K562 (cell line): ENCODE data around the gene C4orf36. TPM values are rescaled to one million over a fixed set of nuclear protein-coding genes. Genes with fewer than 3 reads are reported as not detected.

Experiments used
- ATAC-seq: fragments of 200-7000 bp; cut with Tn5 transposase; 3 replicates; pipeline ENCODE4 v1.9.1; 2020; ENCODE audit warnings: moderate library complexity
- BruUV-seq: library from RNA; stranded (reverse); fragments of 400-500 nt; replicated peaks from 2 replicates; lab custom pipeline; 2021; lab: Mats Ljungman, UMichigan
- CTCF ChIA-PET: fragments of 300-600 bp; formaldehyde crosslinking; extraction: SDS; loops from one replicate; lab custom pipeline; 2021; ENCODE audit warnings: low intra/inter-chr PET ratio; lab: Yijun Ruan, JAX
- POLR2A ChIA-PET: fragments of 300-600, 350-650 bp; sonication (Branson Sonifier 250); formaldehyde crosslinking; extraction: SDS; loops from one replicate; lab custom pipeline; 2021; ENCODE audit warnings: antibody characterized with exemption, inconsistent platforms; lab: Yijun Ruan, JAX
- DNase-seq, 4 experiments: peaks; one replicate each; pipeline versions ENCODE4 v3.0.0 to v3.0.0-alpha.2; 2011 to 2018; ENCODE audit warnings: low spot score in 3 of 4, mixed read lengths in 3 of 4; ENCODE audit errors: extremely low read depth in 1 of 4
- FAIRE-seq: peaks from 2 replicates; lab custom pipeline; 2011; peaks lifted over from hg19 to GRCh38; lab: Jason Lieb, UNC
- H2AFZ ChIP-seq: 2 replicates; pipeline ENCODE4 v1.6.0; 2011; ENCODE audit warnings: low read depth, low read length, control low read depth, inconsistent platforms
- H3K27ac ChIP-seq: fragments of 200-600 bp; 3 replicates; pipeline ENCODE4 v1.8.0; 2011; ENCODE audit warnings: low read depth, mild to moderate bottlenecking, control low read depth, inconsistent platforms, low read length, moderate library complexity, mixed read lengths; ENCODE audit errors: extremely low read depth
- H3K27me3 ChIP-seq, 2 experiments: fragments of 300-600 bp in 1 of 2; 2 replicates in 1 of 2; 3 replicates in 1 of 2; pipeline versions ENCODE4 v1.6.0 to v1.8.0; 2011; ENCODE audit warnings: inconsistent platforms in 2 of 2, low read length in 2 of 2, mild to moderate bottlenecking in 1 of 2, mixed read lengths in 1 of 2, moderate library complexity in 1 of 2; ENCODE audit not compliant: control insufficient read depth in 2 of 2, insufficient read depth in 2 of 2
- H3K36me3 ChIP-seq: fragments of 300-600 bp; 3 replicates; pipeline ENCODE4 v1.8.0; 2011; ENCODE audit warnings: mild to moderate bottlenecking, low read length, inconsistent platforms; ENCODE audit not compliant: control insufficient read depth, insufficient read depth
- H3K4me1 ChIP-seq, 2 experiments: fragments of 200-600 bp in 1 of 2; replicated peaks in 1 of 2; 2 replicates in 1 of 2; 3 replicates in 1 of 2; pipeline versions ENCODE4 v1.5.1 to v1.8.0; 2011; ENCODE audit warnings: inconsistent platforms in 2 of 2, low read length in 2 of 2, mild to moderate bottlenecking in 1 of 2, mixed read lengths in 1 of 2, moderate library complexity in 1 of 2; ENCODE audit not compliant: control insufficient read depth in 2 of 2, insufficient read depth in 2 of 2
- H3K4me2 ChIP-seq: 2 replicates; pipeline ENCODE4 v1.6.1; 2011; ENCODE audit warnings: low read length, control low read depth, inconsistent platforms, mixed read lengths; ENCODE audit not compliant: insufficient read depth
- H3K4me3 ChIP-seq: fragments of 200-600 bp; sonication (generic), shearing (Covaris generic); 2 replicates; pipeline ENCODE4 v1.5.1; 2016; ENCODE audit warnings: control low read depth, inconsistent platforms
- H3K79me2 ChIP-seq: fragments of 200-600 bp; 3 replicates; pipeline ENCODE4 v1.8.0; 2011; ENCODE audit warnings: low read length, inconsistent platforms; ENCODE audit not compliant: control insufficient read depth, insufficient read depth
- H3K9ac ChIP-seq, 2 experiments: 2 replicates each; pipeline versions ENCODE4 v1.6.0 to v1.6.1; 2011; ENCODE audit warnings: low read depth in 2 of 2, low read length in 2 of 2, control low read depth in 1 of 2, inconsistent platforms in 1 of 2, mild to moderate bottlenecking in 1 of 2, mixed read lengths in 1 of 2; ENCODE audit not compliant: insufficient read depth in 1 of 2
- H3K9me1 ChIP-seq: one replicate; pipeline ENCODE4 v1.6.0; 2011; ENCODE audit warnings: inconsistent platforms, mild to moderate bottlenecking, low read length, moderate library complexity; ENCODE audit not compliant: control insufficient read depth, insufficient read depth
- H3K9me3 ChIP-seq: replicated peaks from 2 replicates; pipeline ENCODE4 v1.5.1; 2011; ENCODE audit warnings: low read depth, low read length, inconsistent platforms; ENCODE audit not compliant: control insufficient read depth, insufficient read depth
- H4K20me1 ChIP-seq: replicated peaks from 2 replicates; pipeline ENCODE4 v1.6.1; 2011; ENCODE audit warnings: low read length, inconsistent platforms, mixed read lengths; ENCODE audit not compliant: control insufficient read depth, insufficient read depth
- CREB5 ChIP-seq: fragments of 250-450 bp; sonication (Bioruptor Pico); IDR thresholded peaks from 2 replicates; pipeline ENCODE4 v1.5.0; 2020; ENCODE audit warnings: mild to moderate bottlenecking
- CXXC5 ChIP-seq: fragments of 250-450 bp; sonication (Bioruptor Pico); IDR thresholded peaks from 2 replicates; pipeline ENCODE4 v1.8.0; 2022; ENCODE audit warnings: inconsistent platforms, mild to moderate bottlenecking, moderate library complexity
- ELF1 ChIP-seq: fragments of 200-800 bp; sonication (Bioruptor generic); IDR thresholded peaks from 2 replicates; pipeline ENCODE4 v1.6.1; 2016; ENCODE audit warnings: missing genetic modification characterization, missing compliant biosample characterization
- FOXJ2 ChIP-seq: fragments of 200-800 bp; sonication (Bioruptor generic); IDR thresholded peaks from 2 replicates; pipeline ENCODE4 v1.6.1; 2016; ENCODE audit warnings: missing genetic modification characterization, missing compliant biosample characterization
- KLF16 ChIP-seq: IDR thresholded peaks from 2 replicates; pipeline ENCODE4 v1.6.1; 2016; ENCODE audit warnings: antibody characterized with exemption
- MIER1 ChIP-seq: fragments of 450-650 bp; IDR thresholded peaks from 2 replicates; pipeline ENCODE4 v1.6.1; 2016; ENCODE audit warnings: antibody characterized with exemption, mild to moderate bottlenecking, low read depth
- PRMT5 ChIP-seq: sonication (generic); formaldehyde crosslinking; IDR thresholded peaks from 2 replicates; pipeline ENCODE4 v1.5.0; 2020; ENCODE audit warnings: missing genetic modification reagents
- SMARCB1 ChIP-seq: IDR thresholded peaks from 2 replicates; pipeline ENCODE4 v1.6.1; 2011; ENCODE audit warnings: improper control_type of control experiment, low read depth; ENCODE audit not compliant: insufficient read length
- THRAP3 ChIP-seq: fragments of 450-650 bp; IDR thresholded peaks from 2 replicates; pipeline ENCODE4 v1.6.1; 2016; ENCODE audit warnings: mild to moderate bottlenecking, inconsistent platforms, borderline replicate concordance
- ZBTB43 ChIP-seq: sonication (generic); formaldehyde crosslinking; IDR thresholded peaks from 2 replicates; pipeline ENCODE4 v1.8.0; 2023; ENCODE audit warnings: mild to moderate bottlenecking, missing genetic modification reagents
- ZNF354B ChIP-seq: fragments of 250-450 bp; sonication (Bioruptor Pico); IDR thresholded peaks from 2 replicates; pipeline ENCODE4 v1.4.0; 2020
- ZNF584 ChIP-seq: fragments of 200-800 bp; sonication (Bioruptor generic); IDR thresholded peaks from 2 replicates; pipeline ENCODE4 v1.6.1; 2016; ENCODE audit warnings: low read depth, mild to moderate bottlenecking, missing genetic modification characterization, missing compliant biosample characterization
- WGBS: fragments of 100-300 bp; shearing (Covaris generic); methylation state at CpG from one replicate; pipeline ENCODE4 v1.1.6; 2016; ENCODE audit warnings: low coverage, mixed read lengths; ENCODE audit not compliant: insufficient coverage; ENCODE audit errors: missing lambda C conversion rate; 5-methylcytosine and 5-hydroxymethylcytosine counted together
- in situ Hi-C: fragments of 300-500 bp; cut with MboI; formaldehyde crosslinking; loops from 4 replicates; pipeline ENCODE4 v1.15.0; 2018; ENCODE audit warnings: inconsistent platforms, mixed read lengths
- intact Hi-C: fragments of 100-400 bp; cut with micrococcal nuclease; formaldehyde crosslinking; loops from 2 replicates; pipeline ENCODE4 v1.14.2; 2022
- polyA plus RNA-seq, 8 experiments: library from polyadenylated mRNA; depleted of rRNA in 4 of 8; stranded (reverse) in 5 of 8; unstranded in 3 of 8; fragments of >200 nt; fragmentation: Nextera tagmentation in 2 of 8; fragmentation: Illumina TruSeq in 1 of 8; extraction: Ambion mirVana in 2 of 8; extraction: Trizol in 1 of 8; gene quantifications; 2 replicates each; pipeline versions ENCODE4 v1.2.1 to v1.2.3, GENCODE V29; 2011 to 2014; ENCODE audit warnings: inconsistent platforms in 1 of 8, missing spikeins in 1 of 8
- total RNA-seq, 7 experiments: library from RNA; depleted of rRNA in 6 of 7; stranded (reverse); fragments of >200 nt in 6 of 7; fragmentation: Illumina TruSeq in 2 of 7; extraction: Trizol in 2 of 7; gene quantifications; 2 replicates each; pipeline versions ENCODE4 v1.2.1 to v1.2.3, GENCODE V29; 2011 to 2021; ENCODE audit warnings: low replicate concordance in 1 of 7

Gene C4orf36
- total and polyA plus RNA-seq, 9 of the 15 experiments (the other 6 are each of a cell fraction or from before 2014, with no cell fraction given) = 0.14 to 0.45 (median 0.20) TPM; not detected in 5

- no peak overlapping the region for H3K27ac ChIP-seq
- ATAC-seq (no peak), DNase-seq (no peak), FAIRE-seq (no peak)
- H3K4me2 ChIP-seq = no peak overlapping the region
- H3K27me3 ChIP-seq = no peaks in the 10 kb centered on the region
- BruUV-seq = no TSS peak
- ChIA-PET CTCF (no interaction called here), POLR2A (interaction anchor here (0.7 kb wide), 1 partner anchor 11 kb away, joined by 3 read pairs; no protein-coding TSS in a partner anchor)
- TF ChIP-seq THRAP3 = no peak
- no peak for TF ChIP-seq KLF16
- TF ChIP-seq ZNF584 (CRISPR knock-in tag) = no peak
- TF ChIP-seq CXXC5 (CRISPR knock-in tag) = no peak
- TF ChIP-seq SMARCB1 = no peak
- no peak for TF ChIP-seq ELF1 (tag)
- TF ChIP-seq ZNF354B (CRISPR knock-in tag) = no peak
- TF ChIP-seq ZBTB43 = no peak
- TF ChIP-seq MIER1 = no peak
- TF ChIP-seq FOXJ2 (tag) = no peak
- no peak for TF ChIP-seq PRMT5 (CRISPR knock-in tag)
- no peak for TF ChIP-seq CREB5
- no peak overlapping the region for H2AFZ ChIP-seq
- 52% methylated on average over 7 of the region's 7 CpGs for WGBS
- H3K4me3 ChIP-seq = no peak overlapping the region
- H3K9me1 ChIP-seq = no peaks in the 10 kb centered on the region
- H3K9ac ChIP-seq = no peak overlapping the region
- H3K79me2 ChIP-seq = no peaks in the 10 kb centered on the region
- H3K9me3 ChIP-seq = no peaks in the 10 kb centered on the region
- in situ Hi-C loops (no loop called here), intact Hi-C loops (no loop called here)
- H3K4me1 ChIP-seq = peaks cover 6 to 8% of the 10 kb centered on the region in 2 experiments; a peak in 3 of 5 replicates
- H4K20me1 ChIP-seq = no peaks in the 10 kb centered on the region
- no peaks in the 10 kb centered on the region; the same call in 2 of the 3 replicates for H3K36me3 ChIP-seq
Observed at GRCh38 chr4:86910820-86911684, 18.8 kb upstream of the C4orf36 start.
